Panc1 (cell line): ENCODE measurements around the gene CATSPERD.

Experiments
- CTCF ChIP-seq: fragments of 450-650 bp; IDR thresholded peaks from 2 replicates; pipeline ENCODE4 v1.5.1; 2017; ENCODE audit warnings: mild to moderate bottlenecking
- SIN3A ChIP-seq: IDR thresholded peaks from 2 replicates; pipeline ENCODE4 v1.6.1; 2012; ENCODE audit warnings: low read depth, mild to moderate bottlenecking, low read length, moderate library complexity, borderline replicate concordance; ENCODE audit not compliant: insufficient read depth
- TF ChIP-seq, protein P1 (sequence below), 2 experiments: IDR thresholded peaks; 2 replicates each; pipeline ENCODE4 v1.6.1; 2011 to 2012; ENCODE audit warnings: low read depth in 2 of 2, control low read depth in 1 of 2, low read length in 1 of 2, mild to moderate bottlenecking in 1 of 2, moderate library complexity in 1 of 2; ENCODE audit not compliant: insufficient read depth in 1 of 2

- TF ChIP-seq CTCF (no peak), SIN3A (no peak)
- TF ChIP-seq, protein P1, sequence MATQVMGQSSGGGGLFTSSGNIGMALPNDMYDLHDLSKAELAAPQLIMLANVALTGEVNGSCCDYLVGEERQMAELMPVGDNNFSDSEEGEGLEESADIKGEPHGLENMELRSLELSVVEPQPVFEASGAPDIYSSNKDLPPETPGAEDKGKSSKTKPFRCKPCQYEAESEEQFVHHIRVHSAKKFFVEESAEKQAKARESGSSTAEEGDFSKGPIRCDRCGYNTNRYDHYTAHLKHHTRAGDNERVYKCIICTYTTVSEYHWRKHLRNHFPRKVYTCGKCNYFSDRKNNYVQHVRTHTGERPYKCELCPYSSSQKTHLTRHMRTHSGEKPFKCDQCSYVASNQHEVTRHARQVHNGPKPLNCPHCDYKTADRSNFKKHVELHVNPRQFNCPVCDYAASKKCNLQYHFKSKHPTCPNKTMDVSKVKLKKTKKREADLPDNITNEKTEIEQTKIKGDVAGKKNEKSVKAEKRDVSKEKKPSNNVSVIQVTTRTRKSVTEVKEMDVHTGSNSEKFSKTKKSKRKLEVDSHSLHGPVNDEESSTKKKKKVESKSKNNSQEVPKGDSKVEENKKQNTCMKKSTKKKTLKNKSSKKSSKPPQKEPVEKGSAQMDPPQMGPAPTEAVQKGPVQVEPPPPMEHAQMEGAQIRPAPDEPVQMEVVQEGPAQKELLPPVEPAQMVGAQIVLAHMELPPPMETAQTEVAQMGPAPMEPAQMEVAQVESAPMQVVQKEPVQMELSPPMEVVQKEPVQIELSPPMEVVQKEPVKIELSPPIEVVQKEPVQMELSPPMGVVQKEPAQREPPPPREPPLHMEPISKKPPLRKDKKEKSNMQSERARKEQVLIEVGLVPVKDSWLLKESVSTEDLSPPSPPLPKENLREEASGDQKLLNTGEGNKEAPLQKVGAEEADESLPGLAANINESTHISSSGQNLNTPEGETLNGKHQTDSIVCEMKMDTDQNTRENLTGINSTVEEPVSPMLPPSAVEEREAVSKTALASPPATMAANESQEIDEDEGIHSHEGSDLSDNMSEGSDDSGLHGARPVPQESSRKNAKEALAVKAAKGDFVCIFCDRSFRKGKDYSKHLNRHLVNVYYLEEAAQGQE (IDR thresholded peaks at IDR 0.05; ENCODE audit: insufficient read depth in 1 of 2, low read depth in 2 of 2, low read length in 1 of 2), result no peak
Observed at GRCh38 chr19:5820785-5821184, 100.3 kb downstream of the CATSPERD start.
